Measurements from ENCODE around the gene THSD7A.
A peak's percentile ranks its signal among the peaks of the same experiment; 100 is the strongest.

The THSD7A gene

GRCh38 chr7:11784769-11785536 lies 47.0 kb downstream of the THSD7A start:
- no peak overlapping the region for H3K27ac Mint-ChIP-seq
- no peak for TF ChIP-seq CTCF (IDR thresholded peaks at IDR 0.05; ENCODE audit: unreplicated experiment in 3 of 3)
- peaks cover 3% of the 10 kb centered on the region for H3K9me3 Mint-ChIP-seq
- peaks cover 4% of the 10 kb centered on the region for H3K36me3 Mint-ChIP-seq (ENCODE audit: low read depth)
- no peaks in the 10 kb centered on the region for H3K27me3 Mint-ChIP-seq (ENCODE audit: low read depth)
- no peak overlapping the region for H3K4me3 Mint-ChIP-seq
- no peaks in the 10 kb centered on the region for H3K4me1 Mint-ChIP-seq

- H3K27me3 Mint-ChIP-seq (ENCODE audit: low read depth) = no peaks in the 10 kb centered on the region
- H3K4me3 Mint-ChIP-seq = no peak overlapping the region
- no peaks in the 10 kb centered on the region for H3K9me3 Mint-ChIP-seq
- no peaks in the 10 kb centered on the region for H3K4me1 Mint-ChIP-seq
- TF ChIP-seq CTCF (IDR thresholded peaks at IDR 0.05; ENCODE audit: unreplicated experiment in 3 of 3) = no peak
- H3K27ac Mint-ChIP-seq = peak overlapping the region in 1 of 3 experiments; percentile 13
- H3K36me3 Mint-ChIP-seq (ENCODE audit: low read depth) = peaks cover 4% of the 10 kb centered on the region
Observed at GRCh38 chr7:11779864-11780674, 51.9 kb downstream of the THSD7A start.

GRCh38 chr7:11776039-11776438 lies 56.0 kb downstream of the THSD7A start:
- Mint-ChIP-seq H3K4me1 (no peaks in the 10 kb centered on the region), H3K27ac (no peak overlapping the region), H3K9me3 (no peaks in the 10 kb centered on the region), H3K36me3 (ENCODE audit: low read depth) (peaks cover 15% of the 10 kb centered on the region), H3K27me3 (ENCODE audit: low read depth) (no peaks in the 10 kb centered on the region), H3K4me3 (no peak overlapping the region)
- TF ChIP-seq CTCF (IDR thresholded peaks at IDR 0.05; ENCODE audit: unreplicated experiment in 3 of 3) = no peak

GRCh38 chr7:11775401-11775800 lies 56.6 kb downstream of the THSD7A start:
- Mint-ChIP-seq H3K27me3 (ENCODE audit: low read depth) (no peaks in the 10 kb centered on the region), H3K4me1 (no peaks in the 10 kb centered on the region), H3K9me3 (no peaks in the 10 kb centered on the region), H3K36me3 (ENCODE audit: low read depth) (peaks cover 14% of the 10 kb centered on the region), H3K27ac (no peak overlapping the region), H3K4me3 (no peak overlapping the region)
- TF ChIP-seq CTCF (IDR thresholded peaks at IDR 0.05; ENCODE audit: unreplicated experiment in 3 of 3) = no peak

- no peak overlapping the region for H3K4me3 Mint-ChIP-seq
- TF ChIP-seq CTCF (IDR thresholded peaks at IDR 0.05; ENCODE audit: unreplicated experiment in 3 of 3) = no peak
- H3K27me3 Mint-ChIP-seq (ENCODE audit: low read depth) = no peaks in the 10 kb centered on the region
- no peak overlapping the region for H3K27ac Mint-ChIP-seq
- H3K36me3 Mint-ChIP-seq (ENCODE audit: low read depth) = peaks cover 11% of the 10 kb centered on the region
- no peaks in the 10 kb centered on the region for H3K9me3 Mint-ChIP-seq
- no peaks in the 10 kb centered on the region for H3K4me1 Mint-ChIP-seq
Observed at GRCh38 chr7:11768263-11768662, 63.7 kb downstream of the THSD7A start.
